ENCODE results near the gene SAMD10. TPM values are rescaled to one million over a fixed set of nuclear protein-coding genes. Genes with fewer than 3 reads are reported as not detected.

SAMD10 gene
- total RNA-seq, 1 experiment from 2014 or later: not detected

DNA sequence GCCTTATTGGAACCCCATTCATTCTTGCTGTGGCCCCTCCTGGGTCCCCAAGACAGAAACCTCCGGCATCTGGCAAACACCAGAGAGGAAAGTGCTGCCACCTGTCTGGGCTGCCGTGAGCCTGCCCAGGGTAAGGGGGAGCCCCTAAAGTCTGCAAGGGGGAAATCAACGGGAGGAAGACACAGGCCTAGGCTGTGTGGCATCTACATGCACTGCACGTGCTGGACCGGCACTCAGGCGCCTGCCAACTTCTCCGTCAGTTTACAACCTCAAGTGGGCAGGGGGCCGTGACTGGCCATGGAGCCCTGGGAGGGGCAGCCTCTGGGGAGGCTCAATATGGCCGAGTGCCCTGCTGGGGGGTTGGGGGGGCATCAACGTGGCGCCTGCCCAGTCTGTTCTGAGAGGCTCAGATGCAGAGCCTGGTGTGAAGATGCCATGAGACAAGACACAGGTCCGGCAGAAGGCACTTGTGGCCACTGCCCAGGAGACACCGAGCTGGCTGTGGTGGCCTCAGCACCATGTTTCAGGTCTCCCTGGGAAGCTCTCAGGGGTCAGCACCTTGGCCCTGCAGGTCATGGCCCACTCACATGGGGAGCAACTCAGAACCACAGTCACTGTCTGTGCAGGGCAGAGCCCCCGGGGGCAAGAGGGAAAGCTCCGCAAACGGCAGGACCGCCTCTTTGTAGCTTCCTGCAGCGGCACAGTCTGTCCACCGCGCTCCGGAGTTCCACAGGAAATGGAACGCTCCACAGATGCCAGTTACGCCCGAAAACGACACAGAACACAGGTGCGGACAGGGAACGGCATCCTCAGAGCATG lies 31.6 kb downstream of the SAMD10 start:
- no peak for DNase-seq
- Histone ChIP-seq H3K9me3 (replicated peaks) (no peaks in the 10 kb centered on the region), H3K27ac (no peak overlapping the region), H3K4me3 (no peak overlapping the region), H3K4me1 (peaks cover 20% of the 10 kb centered on the region), H3K27me3 (no peaks in the 10 kb centered on the region), H3K36me3 (peaks cover 24% of the 10 kb centered on the region)

DNA sequence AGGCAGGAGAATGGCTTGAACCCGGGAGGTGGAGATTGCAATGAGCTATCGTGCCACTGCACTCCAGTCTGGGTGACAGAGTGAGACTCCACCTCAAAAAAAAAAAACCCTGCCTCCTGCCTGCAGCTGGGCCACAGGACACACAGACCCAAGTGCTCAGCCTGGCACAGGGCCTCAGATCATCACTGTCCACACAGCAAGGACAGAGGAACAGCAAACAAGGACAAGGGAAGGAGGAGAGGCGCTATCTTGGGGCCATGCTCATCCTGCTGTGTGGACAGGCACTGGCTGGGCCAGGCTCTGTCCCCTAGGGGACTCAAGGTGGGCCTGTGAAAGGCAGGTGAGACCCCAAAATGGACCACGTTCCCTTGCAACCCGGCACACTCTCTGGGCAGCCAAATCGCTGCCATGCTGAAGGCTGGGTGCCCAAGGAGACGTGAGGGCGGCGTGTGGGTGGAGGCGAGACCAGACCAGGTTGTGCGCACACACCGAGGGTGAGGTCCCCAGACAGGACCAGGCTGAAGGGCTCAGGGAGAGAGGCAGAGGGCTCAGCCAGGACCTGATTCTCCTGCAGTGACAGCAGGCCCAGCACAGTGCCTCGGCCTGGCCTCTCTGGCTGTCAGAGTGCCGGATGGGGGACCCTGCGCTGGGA lies 32.3 kb downstream of the SAMD10 start:
- Histone ChIP-seq H3K27ac (no peak overlapping the region), H3K27me3 (no peaks in the 10 kb centered on the region), H3K9me3 (replicated peaks) (no peaks in the 10 kb centered on the region), H3K4me3 (no peak overlapping the region), H3K4me1 (peaks cover 20% of the 10 kb centered on the region), H3K36me3 (peaks cover 30% of the 10 kb centered on the region)
- no peak for DNase-seq

DNA sequence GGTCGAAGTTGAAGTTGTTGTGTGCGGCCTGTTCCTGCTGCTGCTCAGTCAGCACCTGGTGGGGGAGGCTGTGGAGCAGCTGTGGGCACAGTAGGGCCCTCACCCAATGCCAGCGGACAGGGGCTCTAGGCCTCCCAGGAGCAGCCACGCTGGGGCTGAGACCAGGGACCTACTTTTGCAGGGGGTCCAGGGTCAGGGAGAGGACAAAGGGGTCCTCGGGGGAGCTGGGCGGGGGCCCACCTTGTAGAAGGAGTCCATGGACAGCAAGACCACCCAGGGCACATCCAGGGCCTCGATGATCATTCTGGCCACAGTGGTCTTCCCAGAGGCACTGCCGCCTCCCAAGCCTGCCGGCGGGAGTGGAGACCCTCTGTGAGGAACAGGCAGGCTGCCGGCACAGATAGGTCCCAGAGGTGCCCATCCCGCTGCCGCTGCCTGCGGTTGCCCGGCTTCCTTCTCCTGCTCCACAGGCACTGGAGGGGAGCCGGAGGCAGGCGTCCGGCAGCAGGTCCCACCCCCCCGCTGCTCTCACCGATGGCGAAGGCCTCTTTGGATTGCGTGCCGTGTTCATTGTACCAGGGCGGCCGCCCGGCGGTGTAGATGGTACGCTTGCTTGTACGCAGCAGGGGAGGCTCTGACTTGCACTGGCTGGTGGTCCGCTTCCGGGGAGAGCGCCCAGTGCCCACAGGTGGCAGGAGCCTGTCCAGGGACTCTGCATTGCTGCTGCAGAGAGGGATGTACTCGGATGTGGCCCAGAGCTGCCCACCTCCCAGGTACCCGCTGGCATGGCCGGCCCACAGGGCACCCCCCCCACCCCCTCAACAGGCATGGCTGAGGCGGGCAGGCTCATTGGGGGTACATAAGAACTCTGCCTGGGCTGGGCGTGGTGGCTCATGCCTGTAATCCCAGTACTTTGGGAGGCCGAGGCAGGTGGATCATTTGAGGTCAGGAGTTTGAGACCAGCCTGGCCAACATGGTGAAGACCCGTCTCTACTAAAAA lies 33.2 kb downstream of the SAMD10 start:
- DNase-seq: no peak
- Histone ChIP-seq H3K4me3 (no peak overlapping the region), H3K36me3 (peaks cover 34% of the 10 kb centered on the region), H3K27ac (no peak overlapping the region), H3K9me3 (replicated peaks) (no peaks in the 10 kb centered on the region), H3K27me3 (no peaks in the 10 kb centered on the region), H3K4me1 (peaks cover 20% of the 10 kb centered on the region)

DNA sequence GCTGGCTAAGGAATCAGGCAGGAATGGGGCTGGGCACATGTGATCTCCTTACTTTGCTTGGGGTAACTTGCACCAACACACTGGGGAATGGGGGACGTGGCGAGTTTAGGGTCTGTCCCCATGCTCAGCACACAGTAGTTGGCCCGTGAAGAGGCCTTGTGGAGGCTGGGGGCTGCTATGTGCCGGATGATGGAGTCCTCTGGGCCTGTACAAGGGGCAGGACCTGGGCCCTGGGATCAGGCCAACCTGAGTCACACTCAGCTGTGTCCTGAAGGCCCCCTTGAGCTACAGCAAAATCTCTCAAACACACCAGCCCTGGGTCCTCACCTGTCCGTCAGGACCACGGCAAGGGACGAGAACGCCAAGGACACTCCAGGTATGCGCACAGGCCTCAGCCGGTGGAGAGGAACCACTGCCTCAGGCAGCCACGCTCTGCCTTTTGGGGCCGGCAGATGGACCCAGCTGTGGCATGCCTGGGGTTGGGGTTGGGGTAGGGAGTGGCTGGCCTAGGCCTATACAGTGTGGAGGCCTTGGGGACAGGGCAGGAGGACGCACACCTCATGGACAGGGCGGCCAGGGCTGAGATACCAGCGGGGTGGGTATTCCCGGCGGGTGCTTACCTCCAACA lies 34.3 kb downstream of the SAMD10 start:
- H3K4me1 ChIP-seq: peaks cover 9% of the 10 kb centered on the region
- DNase-seq: no peak

DNA sequence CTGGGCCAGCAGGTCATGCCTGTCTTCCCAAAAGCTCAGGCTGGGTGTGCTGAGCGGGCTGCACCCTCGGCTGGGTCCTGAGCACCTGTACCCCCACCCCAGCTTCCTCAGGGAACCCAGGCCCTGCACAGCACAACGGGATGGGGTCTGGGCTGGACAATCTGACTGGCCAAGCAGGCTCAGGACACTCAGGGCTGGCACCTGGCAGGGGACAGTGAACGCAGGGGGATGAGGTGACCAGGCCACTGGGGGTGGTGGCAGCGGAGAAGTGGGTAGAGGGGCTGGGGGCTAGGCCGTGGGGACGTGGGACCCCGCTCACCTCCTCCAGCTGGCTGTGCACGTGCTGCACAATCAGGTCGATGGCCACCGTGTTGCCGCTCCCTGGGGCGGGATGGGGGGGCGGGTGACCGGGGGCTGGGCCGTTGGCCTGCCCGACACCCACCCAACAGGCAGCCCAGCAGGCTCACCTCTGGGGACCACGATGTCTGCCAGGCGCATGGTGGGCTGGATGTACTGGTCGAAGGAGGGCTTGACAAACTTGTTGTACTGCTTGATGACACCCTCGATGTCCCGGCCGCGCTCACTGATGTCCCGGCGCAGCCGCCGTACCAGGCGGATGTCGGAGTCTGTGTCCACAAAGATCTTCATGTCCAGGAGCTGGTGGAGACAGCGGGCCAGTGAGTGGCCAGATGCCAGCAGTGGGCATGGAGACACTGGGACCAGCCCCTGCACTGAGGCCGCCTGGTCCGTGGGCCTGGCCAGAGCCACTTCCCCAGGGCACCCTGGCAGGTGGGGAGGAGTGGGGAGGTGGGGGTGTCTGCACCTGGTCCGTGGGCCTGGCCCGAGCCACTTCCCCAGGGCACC lies 35.1 kb downstream of the SAMD10 start:
- H3K4me3 ChIP-seq: no peak overlapping the region
- peaks cover 4% of the 10 kb centered on the region; the same call in 1 of the 2 replicates for H3K4me1 ChIP-seq
- no peak for DNase-seq
- peaks cover 53% of the 10 kb centered on the region for H3K36me3 ChIP-seq
- H3K27me3 ChIP-seq: no peaks in the 10 kb centered on the region
- no peaks in the 10 kb centered on the region; the same call in 1 of the 2 replicates for H3K9me3 ChIP-seq (replicated peaks)
- no peak overlapping the region for H3K27ac ChIP-seq

More for the DNA sequence above, 34.3 kb downstream of the SAMD10 start:
- H3K36me3 ChIP-seq: peaks cover 45% of the 10 kb centered on the region
- no peak overlapping the region for H3K27ac ChIP-seq
- no peaks in the 10 kb centered on the region for H3K27me3 ChIP-seq
- no peaks in the 10 kb centered on the region; the same call in 1 of the 2 replicates for H3K9me3 ChIP-seq (replicated peaks)
- no peak overlapping the region for H3K4me3 ChIP-seq

DNA sequence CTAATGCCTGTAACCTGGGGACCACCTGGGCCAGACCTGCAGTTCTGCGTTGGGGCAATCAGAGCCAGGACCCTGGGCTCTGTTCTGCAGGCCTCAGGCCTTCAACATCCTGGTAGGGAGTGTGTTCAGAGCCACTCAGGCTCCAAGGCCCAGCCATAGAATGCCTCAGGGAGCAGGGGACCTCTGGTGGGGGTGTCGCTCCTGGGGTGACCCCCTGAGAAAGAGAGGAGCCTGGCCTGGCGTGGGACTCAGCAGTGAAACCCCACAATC lies 35.7 kb downstream of the SAMD10 start:
- Histone ChIP-seq H3K4me3 (no peak overlapping the region), H3K27ac (no peak overlapping the region), H3K9me3 (replicated peaks) (peaks cover 3% of the 10 kb centered on the region), H3K4me1 (peaks cover 2% of the 10 kb centered on the region; the same call in 1 of the 2 replicates), H3K27me3 (no peaks in the 10 kb centered on the region), H3K36me3 (peaks cover 59% of the 10 kb centered on the region)
- no peak for DNase-seq

DNA sequence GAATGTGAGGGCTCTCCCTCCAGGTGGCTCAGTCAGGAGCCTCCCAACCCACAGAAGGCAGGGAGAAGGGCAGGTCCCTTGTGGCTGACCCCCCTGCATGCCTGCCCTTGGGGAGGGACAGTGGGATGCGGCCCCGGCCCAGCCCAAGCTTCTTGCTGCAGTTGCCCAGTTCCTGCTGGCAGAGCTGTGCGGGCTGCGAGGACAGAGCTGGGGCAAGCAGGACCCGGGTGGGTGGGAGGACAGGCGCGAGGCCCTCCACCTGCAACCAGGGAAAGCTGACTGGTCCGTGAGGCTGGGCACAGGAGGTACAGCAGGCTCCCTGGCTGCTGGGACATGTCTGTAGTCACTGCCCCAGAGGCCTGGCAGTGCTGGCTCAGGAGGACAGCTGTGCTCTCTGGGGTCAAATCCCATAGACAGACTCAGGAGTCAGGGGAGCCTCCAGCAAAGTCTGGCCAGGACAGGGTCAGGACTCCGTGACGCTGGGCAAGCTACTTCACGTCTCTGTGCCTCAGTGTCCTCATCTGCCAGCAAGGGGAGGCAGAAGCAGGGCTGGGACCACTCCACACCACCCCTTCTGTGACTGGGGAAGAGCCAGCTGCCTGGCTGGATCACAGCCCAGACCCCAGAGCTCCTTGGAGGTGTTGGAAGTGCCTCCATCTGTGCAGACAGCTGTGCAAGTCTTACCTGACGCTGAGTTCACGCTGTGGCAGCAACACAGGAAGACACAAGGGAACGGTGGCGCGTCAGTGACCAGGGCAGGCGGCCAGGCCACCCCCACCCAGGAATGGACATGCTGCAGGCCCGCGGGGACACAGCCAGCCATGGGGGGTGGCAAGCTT lies 36.3 kb downstream of the SAMD10 start:
- Histone ChIP-seq H3K27me3 (no peaks in the 10 kb centered on the region), H3K4me1 (no peaks in the 10 kb centered on the region), H3K27ac (no peak overlapping the region), H3K36me3 (peaks cover 62% of the 10 kb centered on the region), H3K4me3 (no peak overlapping the region), H3K9me3 (replicated peaks) (peaks cover 4% of the 10 kb centered on the region)
- no peak for DNase-seq

DNA sequence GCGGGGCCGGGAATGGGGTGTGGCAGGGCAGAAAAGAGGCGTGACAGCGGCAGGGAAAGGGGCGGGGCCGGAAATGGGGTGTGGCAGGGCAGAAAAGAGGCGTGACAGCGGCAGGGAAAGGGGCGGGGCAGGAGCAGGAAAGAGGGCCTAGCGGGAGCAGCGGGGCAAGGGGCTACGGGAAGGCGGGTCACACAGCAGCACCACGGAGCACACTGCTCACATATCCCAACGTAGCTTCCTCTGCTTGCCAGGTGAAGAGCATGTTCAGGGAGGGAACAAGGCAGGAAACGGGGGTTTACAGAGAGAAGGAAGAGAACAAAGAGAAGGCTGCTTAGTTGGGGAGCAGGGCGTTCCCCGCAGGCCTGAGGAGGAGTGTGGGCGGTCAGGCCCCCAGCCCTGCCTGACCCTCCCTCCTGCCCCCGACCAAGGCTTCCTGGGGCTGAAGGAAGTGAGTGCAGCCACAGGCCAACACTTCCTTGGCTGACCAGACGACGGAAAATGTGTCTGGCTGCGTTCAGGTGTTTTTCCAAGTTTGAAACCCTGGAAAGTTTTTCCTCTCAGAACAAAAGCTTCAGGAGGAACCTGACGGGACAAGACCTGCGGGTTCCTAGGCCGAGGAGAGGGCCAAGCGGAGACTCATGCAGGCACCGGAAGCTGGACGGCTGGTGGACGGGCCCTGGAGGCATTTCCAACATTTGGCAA lies 37.0 kb downstream of the SAMD10 start:
- H3K4me1 ChIP-seq: no peaks in the 10 kb centered on the region
- H3K36me3 ChIP-seq: peaks cover 70% of the 10 kb centered on the region
- H3K27ac ChIP-seq: no peak overlapping the region
- peak; percentile 59 to 65 for DNase-seq
- H3K9me3 ChIP-seq (replicated peaks): peaks cover 4% of the 10 kb centered on the region
- H3K27me3 ChIP-seq: no peaks in the 10 kb centered on the region
- no peak overlapping the region for H3K4me3 ChIP-seq

DNA sequence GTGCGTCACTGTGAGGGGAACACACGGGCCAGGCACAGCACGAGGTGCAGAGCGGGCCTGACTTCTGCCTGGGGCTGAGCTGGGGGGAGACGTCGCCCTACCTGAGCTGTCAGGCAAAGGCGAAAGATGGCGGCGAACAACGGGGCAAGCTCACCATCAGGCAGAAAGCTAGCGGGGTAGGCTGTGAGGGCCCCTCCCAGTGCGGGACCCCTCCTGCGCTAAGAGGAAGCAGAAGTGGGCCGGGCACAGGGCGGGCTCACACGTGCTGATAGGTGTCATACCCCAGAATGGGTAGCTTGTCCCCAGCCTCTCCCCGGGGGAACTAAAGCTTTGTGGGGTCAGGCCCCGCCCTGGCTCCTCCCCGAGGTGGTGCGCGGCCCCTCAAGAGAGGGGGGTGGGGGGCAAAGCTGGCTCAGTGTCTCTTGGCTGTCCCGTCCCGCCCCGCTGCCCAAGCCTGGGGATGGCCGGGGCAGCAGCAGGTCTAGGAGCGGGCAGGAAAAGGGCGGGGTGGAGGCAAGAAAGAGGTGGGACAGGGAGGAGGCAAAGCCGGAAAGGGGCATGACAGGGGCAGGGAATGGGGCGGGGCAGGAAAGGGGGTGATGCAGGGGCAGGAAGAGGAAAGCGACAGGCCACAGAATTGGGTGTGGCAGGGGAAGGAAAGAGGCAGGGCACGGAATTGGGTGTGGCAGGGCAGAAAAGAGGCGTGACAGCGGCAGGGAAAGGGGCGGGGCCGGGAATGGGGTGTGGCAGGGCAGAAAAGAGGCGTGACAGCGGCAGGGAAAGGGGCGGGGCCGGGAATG lies 38.0 kb downstream of the SAMD10 start:
- peaks cover 4% of the 10 kb centered on the region for H3K9me3 ChIP-seq (replicated peaks)
- peaks cover 77% of the 10 kb centered on the region for H3K36me3 ChIP-seq
- H3K4me1 ChIP-seq: no peaks in the 10 kb centered on the region
- no peak overlapping the region for H3K4me3 ChIP-seq
- no peaks in the 10 kb centered on the region for H3K27me3 ChIP-seq
- no peak overlapping the region for H3K27ac ChIP-seq
- DNase-seq: no peak

DNA sequence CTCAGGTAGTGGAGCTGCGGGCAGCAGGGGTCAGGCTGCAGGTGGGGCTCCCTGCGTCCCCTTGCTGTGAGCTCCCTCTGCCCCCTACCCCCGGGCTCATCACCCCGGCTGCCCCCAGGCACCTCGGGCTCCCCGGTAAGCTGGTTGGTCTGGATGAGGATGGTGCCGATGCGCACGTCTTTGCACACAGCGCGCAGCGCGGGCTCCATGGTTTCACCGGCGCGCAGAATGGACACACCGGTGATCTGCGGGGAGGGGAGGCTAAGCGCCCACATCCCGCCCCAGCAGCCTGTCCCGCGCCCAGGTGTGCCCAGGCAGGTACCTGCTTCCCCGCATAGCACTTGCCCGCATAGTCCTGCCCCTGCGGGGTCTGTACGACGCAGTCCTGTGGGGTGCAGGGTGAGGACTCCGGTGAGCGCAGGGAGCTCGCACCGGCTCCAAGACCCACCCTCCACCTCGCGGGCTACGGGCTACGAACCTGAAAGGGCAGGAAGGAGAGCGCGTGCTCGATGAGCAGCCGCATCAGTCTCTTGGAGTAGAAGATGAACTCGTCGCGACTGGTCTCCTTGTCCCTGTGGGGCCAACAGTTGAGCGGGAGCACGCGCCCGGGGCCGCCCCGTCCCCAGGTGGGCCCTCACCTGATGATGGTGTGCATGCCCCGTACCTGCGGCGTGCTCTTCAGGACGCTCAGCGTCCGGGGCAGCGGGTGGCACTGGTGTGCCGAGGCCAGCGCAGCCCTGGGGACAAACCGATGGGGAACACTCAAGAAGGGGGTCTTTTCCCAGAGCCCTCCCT lies 38.8 kb downstream of the SAMD10 start:
- DNase-seq: no peak
- Histone ChIP-seq H3K27ac (no peak overlapping the region), H3K9me3 (replicated peaks) (peaks cover 4% of the 10 kb centered on the region), H3K4me3 (no peak overlapping the region), H3K27me3 (no peaks in the 10 kb centered on the region), H3K4me1 (no peaks in the 10 kb centered on the region), H3K36me3 (peaks cover 81% of the 10 kb centered on the region)

DNA sequence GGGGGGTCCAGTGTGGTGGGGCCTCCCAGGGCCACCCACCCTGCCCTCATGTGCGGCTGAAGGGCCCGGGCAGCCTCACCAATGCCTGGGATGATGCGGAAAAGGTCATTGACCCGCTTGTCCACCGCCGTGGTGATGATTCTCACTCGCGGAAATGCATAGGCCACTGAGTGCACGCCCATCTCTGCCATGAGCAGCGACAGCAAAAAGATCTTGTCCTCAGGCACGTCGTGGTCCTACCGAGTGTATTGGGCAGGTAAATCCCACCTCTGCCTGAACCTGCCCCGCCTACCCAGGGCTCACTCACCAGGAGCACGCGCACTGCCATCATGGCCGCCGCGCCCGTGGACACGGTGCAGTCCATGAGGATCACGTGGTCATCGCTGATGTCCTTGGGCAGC lies 39.4 kb downstream of the SAMD10 start:
- no peak for DNase-seq
- Histone ChIP-seq H3K36me3 (peaks cover 80% of the 10 kb centered on the region), H3K27me3 (no peaks in the 10 kb centered on the region), H3K9me3 (replicated peaks) (peaks cover 4% of the 10 kb centered on the region), H3K4me1 (no peaks in the 10 kb centered on the region), H3K4me3 (no peak overlapping the region), H3K27ac (no peak overlapping the region)
